ENCODE results near the gene SMARCD3. TPM values are rescaled to one million over a fixed set of nuclear protein-coding genes. Genes with fewer than 3 reads are reported as not detected.

SMARCD3 gene
- total RNA-seq, 2 experiments from 2014 or later, result 1.5 to 1.9 TPM

DNA sequence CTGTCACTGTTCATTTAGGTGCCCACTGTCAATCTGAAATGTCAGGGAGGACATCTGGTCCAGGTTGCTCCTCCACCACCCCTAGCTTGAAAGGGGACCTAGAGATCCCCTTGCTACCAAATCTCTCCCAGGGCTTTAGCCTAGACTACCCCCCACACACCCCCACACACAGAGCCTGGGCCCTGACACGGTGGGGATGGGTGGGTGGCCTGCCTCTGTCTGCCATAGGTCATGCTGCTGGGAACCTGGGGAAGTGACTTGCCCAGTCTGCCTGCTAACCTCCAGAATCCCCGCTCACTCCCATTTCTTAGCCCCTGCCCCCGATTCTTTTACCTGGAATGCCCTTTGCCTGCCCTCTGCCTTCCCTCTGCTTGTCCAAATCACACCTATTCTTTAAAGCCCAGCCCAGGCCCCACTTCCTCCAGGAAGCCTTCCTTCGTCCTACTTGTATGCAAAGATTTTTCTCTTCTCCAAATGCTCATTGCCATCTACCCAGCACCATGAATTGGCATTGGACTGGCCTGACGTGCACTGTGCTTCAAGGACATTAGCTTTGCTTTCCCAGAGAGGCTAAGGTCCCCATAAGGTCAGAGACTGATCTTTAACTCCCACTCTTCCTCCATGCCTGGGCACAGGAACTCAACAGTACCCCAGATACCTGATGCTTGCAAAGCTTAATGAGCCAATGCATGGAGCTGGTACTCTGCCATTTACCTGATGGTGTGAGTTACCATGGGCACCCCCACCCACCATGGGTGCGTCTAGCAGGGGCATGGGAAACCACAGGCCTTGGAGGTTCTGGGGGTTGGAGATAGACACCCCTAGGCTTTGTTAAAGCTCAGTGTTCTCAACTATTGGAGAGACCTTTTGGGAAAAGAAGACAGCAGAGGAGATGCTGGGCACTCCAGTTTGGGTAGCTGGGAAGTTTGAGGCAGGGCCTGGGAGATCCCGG is 2.0 kb upstream of the SMARCD3 start:
- Histone ChIP-seq H3K79me2 (ENCODE audit: insufficient read depth, low read depth, low read length) (no peaks in the 10 kb centered on the region), H3K9me2 (ENCODE audit: insufficient read depth, low read length) (no peaks in the 10 kb centered on the region), H3K4me2 (ENCODE audit: low read length) (no peak overlapping the region), H3K36me3 (ENCODE audit: insufficient read depth, low read length) (no peaks in the 10 kb centered on the region), H3K9me3 (ENCODE audit: low read length) (no peaks in the 10 kb centered on the region), H4K20me1 (ENCODE audit: insufficient read depth, low read length) (no peaks in the 10 kb centered on the region), H3K27ac (ENCODE audit: low read depth, low read length, poor library complexity, severe bottlenecking) (no peak overlapping the region), H2AFZ (ENCODE audit: low read length) (no peak overlapping the region), H3K4me1 (ENCODE audit: insufficient read depth, low read length, poor library complexity, severe bottlenecking) (peaks cover 40% of the 10 kb centered on the region), H3K4me3 (ENCODE audit: low read depth, low read length, poor library complexity, severe bottlenecking) (no peak overlapping the region)
- no peak for TF ChIP-seq EZH2phosphoT487 (IDR thresholded peaks at IDR 0.05; ENCODE audit: borderline replicate concordance, low read depth, low read length)
- TF ChIP-seq CTCF (conservative IDR thresholded peaks at IDR 0.05; ENCODE audit: low read length), result no peak
- POLR2A ChIA-PET, result interaction anchor here (0.6 to 0.9 kb wide), 2 partner anchors 12 to 37 kb away, joined by 3 read pairs; no protein-coding TSS in a partner anchor
- BruUV-seq (replicated peaks), result no TSS peak
- CTCF ChIA-PET (ENCODE audit: unreplicated experiment), result no interaction called here
- no peak for DNase-seq (ENCODE audit: low spot score)
- intact Hi-C loops (cut with micrococcal nuclease; ENCODE audit: unreplicated experiment), result no loop called here

- Histone ChIP-seq H3K4me2 (ENCODE audit: low read length) (no peak overlapping the region), H3K4me3 (ENCODE audit: low read depth, low read length, poor library complexity, severe bottlenecking) (no peak overlapping the region), H3K9me3 (ENCODE audit: low read length) (no peaks in the 10 kb centered on the region), H3K9me2 (ENCODE audit: insufficient read depth, low read length) (no peaks in the 10 kb centered on the region), H4K20me1 (ENCODE audit: insufficient read depth, low read length) (peaks cover 3% of the 10 kb centered on the region; the same call in 1 of the 2 replicates), H3K79me2 (ENCODE audit: insufficient read depth, low read depth, low read length) (no peaks in the 10 kb centered on the region), H3K4me1 (ENCODE audit: insufficient read depth, low read length, poor library complexity, severe bottlenecking) (peaks cover 47% of the 10 kb centered on the region), H3K36me3 (ENCODE audit: insufficient read depth, low read length) (no peaks in the 10 kb centered on the region), H3K27ac (ENCODE audit: low read depth, low read length, poor library complexity, severe bottlenecking) (no peak overlapping the region), H2AFZ (ENCODE audit: low read length) (no peak overlapping the region)
- no TSS peak for BruUV-seq (replicated peaks)
- ChIA-PET CTCF (ENCODE audit: unreplicated experiment) (no interaction called here), POLR2A (no interaction called here)
- intact Hi-C loops (cut with micrococcal nuclease; ENCODE audit: unreplicated experiment), result no loop called here
- TF ChIP-seq EZH2phosphoT487 (IDR thresholded peaks at IDR 0.05; ENCODE audit: borderline replicate concordance, low read depth, low read length) (no peak), CTCF (conservative IDR thresholded peaks at IDR 0.05; ENCODE audit: low read length) (no peak)
- no peak for DNase-seq (ENCODE audit: low spot score)
Measured at GRCh38 chr7:151249732-151250072, 1.2 kb upstream of the SMARCD3 start.
